ENCODE measurements around the gene SLC25A12. TPM values are rescaled to one million over a fixed set of nuclear protein-coding genes. Genes with fewer than 3 reads are reported as not detected.
A peak's percentile ranks its signal among the peaks of the same experiment; 100 is the strongest.

SLC25A12 gene
- total RNA-seq, 1 donor from 2014 or later: 11.5 TPM

DNA sequence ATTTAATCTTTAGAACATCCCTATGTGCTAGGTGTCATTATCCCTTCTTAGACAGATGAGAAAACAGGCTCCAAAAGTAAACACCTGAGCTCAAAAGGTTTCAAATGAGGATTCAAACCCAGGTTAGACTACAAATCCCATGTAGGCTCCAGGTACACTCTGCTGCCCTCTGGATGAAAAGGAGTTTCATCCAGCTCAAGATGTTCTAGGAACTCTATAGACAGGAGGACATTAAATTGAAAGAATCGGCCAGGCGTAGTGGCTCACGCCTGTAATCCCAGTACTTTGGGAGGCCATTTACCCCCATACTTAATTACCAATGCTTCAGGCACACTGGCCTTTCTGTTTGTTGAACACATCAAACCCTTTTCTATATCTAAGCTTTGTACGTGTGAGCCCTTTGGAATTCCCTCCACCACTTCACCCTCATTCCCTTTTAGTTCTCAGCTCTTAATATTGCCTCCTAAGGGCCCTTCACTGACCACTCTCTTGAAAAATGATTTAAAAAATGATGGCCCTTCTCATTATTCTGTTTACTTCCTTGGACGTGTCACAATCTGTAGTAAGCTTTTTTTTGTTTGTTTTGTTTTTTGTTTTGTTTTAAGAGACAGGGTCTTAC lies 10.7 kb downstream of the SLC25A12 start:
- Histone ChIP-seq H3K4me1 (peaks cover 4% of the 10 kb centered on the region), H3K27me3 (no peaks in the 10 kb centered on the region), H3K36me3 (no peaks in the 10 kb centered on the region), H3K9me3 (no peaks in the 10 kb centered on the region), H3K27ac (no peak overlapping the region), H3K4me3 (no peak overlapping the region)
- intact Hi-C loops (cut with DNase I): no loop called here
- ATAC-seq (no peak), DNase-seq (no peak)
- TF ChIP-seq, protein P1, sequence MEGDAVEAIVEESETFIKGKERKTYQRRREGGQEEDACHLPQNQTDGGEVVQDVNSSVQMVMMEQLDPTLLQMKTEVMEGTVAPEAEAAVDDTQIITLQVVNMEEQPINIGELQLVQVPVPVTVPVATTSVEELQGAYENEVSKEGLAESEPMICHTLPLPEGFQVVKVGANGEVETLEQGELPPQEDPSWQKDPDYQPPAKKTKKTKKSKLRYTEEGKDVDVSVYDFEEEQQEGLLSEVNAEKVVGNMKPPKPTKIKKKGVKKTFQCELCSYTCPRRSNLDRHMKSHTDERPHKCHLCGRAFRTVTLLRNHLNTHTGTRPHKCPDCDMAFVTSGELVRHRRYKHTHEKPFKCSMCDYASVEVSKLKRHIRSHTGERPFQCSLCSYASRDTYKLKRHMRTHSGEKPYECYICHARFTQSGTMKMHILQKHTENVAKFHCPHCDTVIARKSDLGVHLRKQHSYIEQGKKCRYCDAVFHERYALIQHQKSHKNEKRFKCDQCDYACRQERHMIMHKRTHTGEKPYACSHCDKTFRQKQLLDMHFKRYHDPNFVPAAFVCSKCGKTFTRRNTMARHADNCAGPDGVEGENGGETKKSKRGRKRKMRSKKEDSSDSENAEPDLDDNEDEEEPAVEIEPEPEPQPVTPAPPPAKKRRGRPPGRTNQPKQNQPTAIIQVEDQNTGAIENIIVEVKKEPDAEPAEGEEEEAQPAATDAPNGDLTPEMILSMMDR (IDR thresholded peaks at IDR 0.05): no peak

DNA sequence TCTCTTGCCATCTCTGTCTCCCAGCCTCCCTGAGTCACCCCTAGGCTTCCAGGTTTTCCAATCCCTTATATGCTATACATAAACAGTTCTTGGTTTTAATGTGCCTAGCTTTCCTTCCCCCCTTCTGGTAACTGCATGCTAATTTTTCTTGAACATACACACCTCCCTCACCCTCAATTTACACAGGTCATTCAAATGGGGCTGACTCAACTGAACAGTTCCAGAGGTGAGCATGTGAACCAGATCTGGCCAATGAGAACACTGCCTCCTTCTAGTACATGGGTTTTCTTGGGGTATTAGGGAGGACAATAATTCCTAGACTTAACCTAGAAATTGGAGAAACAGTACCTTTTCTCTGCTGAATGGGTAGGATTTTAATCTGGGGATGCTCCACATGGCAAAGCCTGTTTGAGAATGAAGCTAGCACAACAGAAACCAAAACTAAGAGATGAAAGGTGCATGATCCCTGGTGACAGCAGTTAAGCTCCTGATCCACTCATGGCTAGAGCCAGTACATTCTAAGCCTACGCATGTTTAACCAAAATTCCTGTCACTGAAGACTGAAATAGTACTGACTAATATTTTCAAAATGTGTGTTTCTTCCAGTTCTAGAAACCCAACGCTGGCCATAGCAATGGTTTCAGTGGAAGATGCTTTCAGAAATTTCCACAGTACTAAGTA lies 11.8 kb downstream of the SLC25A12 start:
- DNase-seq: no peak
- Histone ChIP-seq H3K36me3 (no peaks in the 10 kb centered on the region), H3K27ac (no peak overlapping the region), H3K4me1 (peaks cover 4% of the 10 kb centered on the region), H3K27me3 (no peaks in the 10 kb centered on the region), H3K4me3 (no peak overlapping the region), H3K9me3 (no peaks in the 10 kb centered on the region)
- no peak for ATAC-seq
- TF ChIP-seq, protein P1 (IDR thresholded peaks at IDR 0.05): no peak
- intact Hi-C loops (cut with DNase I): no loop called here

- Histone ChIP-seq H3K9me3 (no peaks in the 10 kb centered on the region), H3K27ac (no peak overlapping the region), H3K4me1 (peaks cover 4% of the 10 kb centered on the region), H3K4me3 (no peak overlapping the region), H3K36me3 (no peaks in the 10 kb centered on the region), H3K27me3 (no peaks in the 10 kb centered on the region)
- ATAC-seq: no peak
- TF ChIP-seq, protein P1 (IDR thresholded peaks at IDR 0.05): no peak
- intact Hi-C loops (cut with DNase I): no loop called here
- DNase-seq: no peak
Observed at GRCh38 chr2:171880774-171881173, 13.3 kb downstream of the SLC25A12 start.

DNA sequence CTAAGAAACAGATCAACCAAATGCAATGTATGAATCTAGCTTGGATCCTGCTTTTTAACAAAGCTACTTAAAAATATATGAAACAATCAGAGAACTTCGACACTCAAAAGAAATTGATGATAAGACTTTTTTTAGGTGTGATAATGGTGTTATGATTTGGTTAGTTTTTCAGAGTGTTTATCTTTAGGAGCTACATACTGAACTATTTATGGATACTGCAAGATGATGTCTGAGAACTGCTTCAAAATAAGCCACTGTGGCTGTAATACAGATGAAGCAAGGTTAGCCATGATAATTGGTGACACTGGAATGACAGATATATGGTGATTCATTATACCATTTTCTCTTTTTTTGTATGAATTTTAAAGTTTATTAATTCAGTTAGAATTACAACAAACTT lies 14.2 kb downstream of the SLC25A12 start:
- TF ChIP-seq, protein P1 (IDR thresholded peaks at IDR 0.05): no peak
- Histone ChIP-seq H3K4me1 (peaks cover 4% of the 10 kb centered on the region), H3K9me3 (no peaks in the 10 kb centered on the region), H3K4me3 (no peak overlapping the region), H3K27ac (no peak overlapping the region), H3K36me3 (no peaks in the 10 kb centered on the region), H3K27me3 (no peaks in the 10 kb centered on the region)
- intact Hi-C loops (cut with DNase I): no loop called here
- DNase-seq (no peak), ATAC-seq (no peak)

- H3K27ac ChIP-seq: peak overlapping the region; percentile 21
- no peaks in the 10 kb centered on the region for H3K27me3 ChIP-seq
- H3K4me3 ChIP-seq: no peak overlapping the region
- peaks cover 4% of the 10 kb centered on the region for H3K4me1 ChIP-seq
- ATAC-seq (no peak), DNase-seq (no peak)
- TF ChIP-seq, protein P1 (IDR thresholded peaks at IDR 0.05): no peak
- no peaks in the 10 kb centered on the region for H3K9me3 ChIP-seq
- intact Hi-C loops (cut with DNase I): no loop called here
- H3K36me3 ChIP-seq: no peaks in the 10 kb centered on the region
Observed at GRCh38 chr2:171878481-171878993, 15.5 kb downstream of the SLC25A12 start.

Data from upper lobe of right lung (tissue), 1 donor.